Inferior parietal cortex (tissue), 1 donor: Measurements from ENCODE around the gene LDAH.

Source experiments
- DNase-seq: peaks from one replicate; pipeline ENCODE4 v3.0.0-alpha.2; 2016; ENCODE audit errors: extremely low spot score

The LDAH gene

DNA sequence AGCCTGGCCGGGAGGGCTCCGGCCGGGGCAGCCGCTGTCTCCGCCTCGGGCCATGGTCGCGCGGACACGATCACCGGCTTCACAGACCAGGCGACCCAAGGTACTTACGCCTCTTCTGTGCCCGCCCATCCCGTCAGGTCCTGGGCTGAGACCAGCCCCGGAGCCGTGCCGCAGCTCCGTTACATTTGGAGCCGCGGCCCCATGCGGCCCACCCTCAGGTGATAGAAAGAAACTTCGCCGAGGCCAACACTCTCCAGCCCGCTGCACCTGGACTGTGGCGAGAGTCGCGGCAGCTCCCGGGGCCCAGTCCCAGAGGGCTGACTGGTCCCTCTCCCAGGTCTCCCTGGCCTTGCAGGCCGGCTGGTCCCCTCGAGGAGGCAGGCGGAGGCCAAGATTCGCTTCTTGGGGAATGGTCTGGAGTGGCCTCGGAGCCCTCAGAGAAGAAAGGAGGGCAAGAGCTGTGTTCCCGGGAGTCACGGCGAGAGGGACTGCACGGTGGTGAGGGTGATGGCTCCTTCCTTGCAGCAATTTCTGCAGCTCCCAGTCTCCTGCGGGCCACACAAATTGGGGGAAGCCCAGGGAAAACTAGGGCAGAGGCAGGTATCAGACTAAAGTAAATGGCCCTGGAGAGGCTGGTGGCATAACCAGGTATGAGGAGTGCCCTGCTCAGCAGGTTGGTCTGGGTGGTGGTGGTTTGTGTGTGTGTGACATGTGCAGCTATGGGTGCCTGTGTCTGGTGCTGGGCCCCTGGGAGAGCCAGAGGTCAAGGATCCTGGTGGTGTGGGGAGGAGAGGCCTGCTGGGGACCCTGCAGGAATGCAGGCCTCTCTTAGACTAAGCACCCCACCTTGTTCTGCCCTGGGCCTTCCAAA lies 155.1 kb downstream of the LDAH start:
- no peak for DNase-seq

DNA sequence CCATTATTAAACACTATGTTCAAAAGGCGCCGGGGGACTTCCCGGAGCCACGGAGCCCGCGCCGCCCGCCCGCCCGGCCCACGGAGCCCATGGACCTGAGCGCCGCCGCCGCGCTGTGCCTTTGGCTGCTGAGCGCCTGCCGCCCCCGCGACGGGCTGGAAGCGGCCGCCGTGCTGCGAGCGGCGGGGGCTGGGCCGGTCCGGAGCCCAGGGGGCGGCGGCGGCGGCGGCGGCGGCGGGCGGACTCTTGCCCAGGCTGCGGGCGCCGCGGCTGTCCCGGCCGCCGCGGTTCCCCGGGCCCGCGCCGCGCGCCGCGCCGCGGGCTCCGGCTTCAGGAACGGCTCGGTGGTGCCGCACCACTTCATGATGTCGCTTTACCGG lies 155.8 kb downstream of the LDAH start:
- no peak for DNase-seq

DNA sequence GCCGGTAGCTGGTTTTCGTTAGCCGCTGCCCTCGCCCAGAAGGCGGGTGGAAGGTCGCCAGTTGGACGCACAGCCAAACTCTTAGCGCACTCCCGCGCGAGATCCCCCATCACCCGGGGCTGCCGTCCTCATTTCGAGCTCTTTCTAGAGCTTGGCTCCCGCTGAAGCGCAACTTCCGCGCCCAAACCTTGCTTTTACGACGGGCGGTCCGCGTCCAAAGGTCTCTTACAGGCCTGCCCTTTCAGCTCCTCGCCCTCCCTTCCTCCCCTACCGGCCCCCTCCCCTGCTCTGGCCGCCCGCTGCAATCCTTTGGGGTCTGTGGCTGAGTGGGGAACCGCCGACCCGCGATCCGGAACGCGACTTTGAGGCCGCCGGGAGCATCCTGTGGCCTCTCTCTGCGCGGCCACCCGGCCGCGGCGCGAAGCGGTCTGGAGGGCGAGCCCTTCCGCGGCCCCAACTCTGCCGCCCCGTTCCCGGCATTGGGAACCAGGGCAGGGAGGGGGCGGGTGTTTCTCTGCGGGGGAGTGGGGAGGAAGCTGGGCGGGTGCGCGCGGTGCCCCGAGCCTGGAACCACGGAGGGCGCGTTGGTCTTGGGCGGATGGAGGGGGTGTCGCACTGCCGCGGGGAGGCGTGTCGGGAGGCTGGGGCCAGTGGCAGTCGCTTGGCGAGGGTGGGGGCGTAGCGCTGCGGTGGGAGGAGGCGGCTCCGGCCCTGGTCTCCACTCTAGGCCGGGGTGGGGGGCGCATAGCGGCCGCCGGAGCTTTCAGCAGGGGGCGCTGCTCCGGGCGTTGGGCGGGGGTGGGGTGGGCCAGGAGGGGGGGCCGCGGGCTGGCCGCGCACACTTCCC lies 156.4 kb downstream of the LDAH start, which contains the start of gene GDF7:
TSS of gene GDF7 (plus strand) at position 841 of the 847 bp plus-strand sequence. CDS start 96 bp downstream, outside the sequence.
- DNase-seq = no peak

DNA sequence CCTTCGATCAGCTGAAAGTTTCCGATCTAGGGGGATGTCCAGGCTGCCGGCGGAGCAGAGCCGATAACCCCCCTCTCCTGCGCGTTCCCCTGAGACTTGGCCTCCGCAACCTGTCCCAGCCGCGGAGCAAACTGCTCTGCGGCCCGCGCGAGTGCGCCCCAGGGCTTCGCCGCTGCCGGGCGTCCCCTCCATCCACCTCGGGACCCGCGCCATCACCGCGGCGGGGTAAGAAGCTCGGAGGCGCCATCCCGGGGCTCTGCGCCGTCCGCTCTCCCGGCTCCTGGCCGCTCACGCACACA lies 156.9 kb downstream of the LDAH start:
- DNase-seq = no peak

DNA sequence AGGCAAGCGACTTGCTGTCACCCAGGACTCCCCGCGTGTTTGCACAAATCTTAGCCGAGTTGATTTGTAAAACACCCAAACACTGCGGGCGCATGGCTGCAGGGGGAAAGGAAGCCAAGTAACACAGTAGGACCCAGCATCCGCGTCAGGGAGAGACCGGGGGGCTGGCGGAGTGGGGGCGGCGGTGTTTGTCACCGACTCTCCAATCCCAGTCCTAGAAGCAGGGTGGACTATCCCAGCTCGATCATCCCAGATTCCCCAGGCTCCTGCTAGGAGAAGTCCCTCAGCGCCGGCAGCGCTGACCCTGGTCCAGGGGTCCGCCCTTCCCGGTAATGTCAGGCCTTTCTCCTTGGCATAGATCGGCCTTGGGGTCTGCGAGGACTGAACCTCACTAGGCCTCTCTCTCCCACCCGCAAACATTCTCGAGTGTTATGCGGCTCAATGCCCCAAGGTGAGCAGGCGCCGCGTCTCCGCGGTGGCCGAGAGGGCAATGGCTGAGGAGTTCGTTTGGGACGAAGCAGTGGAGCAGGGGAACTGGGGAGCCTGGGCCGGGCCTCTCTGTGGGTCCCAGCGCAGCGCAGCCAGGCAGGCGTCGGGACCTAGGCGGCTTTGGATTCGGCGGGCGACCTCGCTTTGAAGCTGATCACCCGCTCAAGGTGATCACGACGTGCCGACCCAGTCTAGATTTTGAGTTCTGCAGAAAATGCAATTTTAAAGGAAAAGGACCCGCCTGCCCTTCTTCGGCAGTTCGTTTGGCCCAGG lies 157.5 kb downstream of the LDAH start:
- DNase-seq = no peak

DNA sequence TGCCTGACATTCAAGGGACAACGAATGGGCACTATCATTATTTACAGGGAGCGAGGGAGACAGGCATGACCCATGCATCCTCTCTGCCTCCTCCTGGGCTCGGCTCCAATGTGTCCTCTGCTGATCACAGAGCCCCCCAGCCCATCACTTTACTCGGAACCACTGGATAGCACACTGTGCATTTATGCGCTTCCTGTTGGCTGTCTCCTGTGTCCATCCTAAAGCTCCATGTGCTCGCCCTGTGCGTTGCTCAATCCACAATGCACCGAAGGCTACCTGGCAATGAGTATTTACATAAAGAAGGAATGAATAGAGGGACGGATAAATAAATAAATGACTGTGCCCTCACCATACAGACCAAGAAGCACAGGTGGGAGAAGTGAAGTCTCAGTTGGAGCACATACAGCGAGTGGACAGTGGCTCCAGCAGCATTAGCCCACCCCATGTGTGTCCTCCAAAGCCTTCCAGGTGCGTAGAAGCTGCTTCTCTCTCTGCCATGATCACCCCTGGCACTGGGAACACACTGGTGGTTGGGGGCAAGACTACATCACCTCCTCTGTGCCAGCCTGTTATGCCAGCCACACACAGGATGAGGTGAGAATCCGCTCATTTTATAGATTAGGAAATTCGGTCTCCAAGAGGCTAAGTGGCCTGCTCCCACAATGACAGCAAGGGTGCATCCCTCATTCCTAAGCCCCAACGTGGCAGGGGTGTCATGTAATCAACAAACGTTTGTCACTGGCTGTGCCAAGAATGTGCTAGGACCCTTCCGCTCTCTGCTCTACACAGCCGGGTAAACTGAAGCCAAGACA lies 158.3 kb downstream of the LDAH start:
- no peak for DNase-seq

DNA sequence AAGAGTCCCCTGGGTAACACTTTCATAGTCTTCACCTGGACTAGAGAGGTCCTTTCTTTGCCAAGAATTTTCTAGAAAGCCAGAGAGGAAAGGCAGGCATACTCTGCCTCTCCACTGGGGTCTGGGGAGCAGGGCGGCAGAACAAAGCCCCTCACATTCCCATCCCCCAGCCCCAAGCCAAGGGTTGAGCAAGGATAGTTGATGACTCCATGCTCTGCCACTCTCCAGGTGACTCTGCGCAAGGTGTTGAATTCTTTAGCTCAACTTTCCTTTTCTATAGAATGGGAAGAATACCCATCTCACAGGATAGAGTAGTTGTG lies 158.9 kb downstream of the LDAH start:
- no peak for DNase-seq

DNA sequence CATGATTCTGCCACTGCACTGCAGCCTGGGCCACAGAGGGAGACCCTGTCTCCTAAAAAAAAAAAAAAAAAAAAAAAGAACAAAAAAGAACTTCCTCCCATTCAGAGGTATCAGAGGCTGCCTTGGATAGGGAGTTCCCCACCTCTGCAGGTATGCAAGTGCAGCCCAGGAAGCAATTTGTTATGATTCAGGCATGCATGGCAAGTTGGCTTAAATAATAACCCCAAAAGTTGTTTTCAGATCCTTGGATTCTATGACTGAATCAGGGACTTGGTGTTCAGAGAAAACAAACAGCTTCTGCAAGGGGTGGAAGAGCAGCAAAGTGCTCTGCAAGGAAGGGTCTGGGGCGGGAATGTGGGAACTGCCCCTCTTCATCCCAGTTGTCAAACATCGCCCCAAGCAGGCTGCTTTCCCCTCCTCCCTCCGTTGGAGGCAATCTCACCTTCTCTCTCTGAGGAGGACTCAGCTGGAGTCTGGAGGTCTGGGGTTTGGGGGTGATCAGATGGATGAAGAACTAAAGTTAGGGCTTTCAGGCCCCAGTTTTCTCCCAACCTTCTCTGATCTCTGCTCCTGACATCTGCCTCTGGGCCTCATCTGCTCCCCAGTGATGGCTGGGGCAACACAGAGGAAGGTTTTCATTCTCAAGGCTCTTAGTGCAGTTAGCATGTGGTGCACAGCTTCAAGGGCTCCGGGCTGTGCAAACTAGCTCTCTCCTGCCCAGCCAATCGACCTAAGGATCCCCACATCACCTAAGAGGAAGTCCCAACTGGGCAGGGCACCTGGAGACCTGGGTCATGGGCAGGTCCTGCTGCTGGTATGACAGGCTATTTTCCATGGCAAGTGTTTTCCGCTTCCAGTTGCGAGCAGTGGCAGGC lies 159.5 kb downstream of the LDAH start:
- no peak for DNase-seq

DNA sequence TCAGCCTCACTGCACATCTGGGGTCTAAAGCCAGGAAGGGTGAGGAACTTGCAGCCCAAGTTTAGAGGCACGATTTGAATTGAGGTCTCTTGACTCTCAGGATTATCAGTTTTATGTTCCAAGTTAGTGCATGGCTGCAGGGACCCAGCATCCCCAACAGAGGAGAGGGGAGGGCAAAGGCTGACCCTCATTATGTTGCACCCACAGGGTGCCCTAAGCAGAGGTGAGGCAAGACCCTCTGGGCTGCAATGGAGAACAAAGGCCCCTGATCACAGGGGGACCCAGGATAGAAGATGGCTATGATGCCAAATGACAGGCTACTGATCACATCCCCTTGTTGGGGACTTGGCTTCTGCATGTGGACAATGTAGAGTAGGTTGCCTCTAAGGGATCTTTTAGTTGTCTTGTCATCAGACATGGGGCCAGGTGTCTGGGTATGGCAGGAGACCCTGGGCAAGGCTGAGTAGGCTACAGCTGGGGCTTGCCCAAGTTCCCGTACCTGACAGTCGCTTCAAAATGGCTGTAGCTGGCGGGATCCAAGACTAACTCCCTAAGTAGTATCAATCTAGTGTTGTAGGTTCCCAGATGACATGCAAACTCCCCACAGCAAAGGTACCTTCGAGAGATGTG lies 160.5 kb downstream of the LDAH start:
- no peak for DNase-seq

DNA sequence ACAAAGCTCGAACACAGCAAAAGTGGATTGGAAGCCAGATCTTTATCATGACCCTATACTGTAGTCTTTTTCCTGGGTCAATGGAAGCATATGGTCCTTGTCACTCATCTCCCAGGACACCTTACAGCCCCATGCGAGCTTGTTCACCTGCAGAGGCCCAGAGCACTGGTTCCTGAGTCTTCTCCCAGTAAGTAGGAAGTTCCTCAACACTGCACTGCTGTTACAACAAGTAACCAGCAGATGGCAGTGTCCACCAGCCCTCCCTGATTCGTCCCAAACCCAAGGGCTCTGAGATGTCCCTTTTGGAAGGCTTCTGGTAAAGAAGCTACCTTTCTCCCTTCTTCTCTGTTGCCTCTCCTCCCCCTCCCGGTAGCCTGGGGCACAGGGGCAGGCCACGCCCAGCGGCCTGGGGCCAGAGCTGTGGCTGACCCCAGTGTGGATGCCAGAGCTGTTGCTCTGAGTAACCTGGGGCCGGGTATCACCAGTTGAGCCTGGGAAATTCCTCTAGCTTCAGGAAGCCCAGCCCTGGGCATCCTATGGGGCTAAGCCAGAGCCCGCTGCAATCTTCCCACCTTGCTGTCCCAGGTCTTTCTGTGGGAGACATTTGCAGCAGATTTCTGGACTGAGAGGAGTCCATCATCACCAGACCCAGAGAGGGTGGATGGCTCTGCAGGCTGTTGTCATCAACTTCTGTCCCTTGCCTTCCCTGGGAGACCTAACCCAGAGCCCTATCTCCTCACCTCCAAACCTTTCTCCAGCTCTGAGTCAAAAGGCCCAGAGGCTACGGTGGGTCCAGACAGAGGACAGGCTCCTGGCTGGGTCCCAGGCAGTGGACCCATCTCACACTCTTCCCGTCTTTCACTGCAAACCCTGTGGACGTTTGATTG lies 161.2 kb downstream of the LDAH start:
- peak; percentile 90 for DNase-seq

DNA sequence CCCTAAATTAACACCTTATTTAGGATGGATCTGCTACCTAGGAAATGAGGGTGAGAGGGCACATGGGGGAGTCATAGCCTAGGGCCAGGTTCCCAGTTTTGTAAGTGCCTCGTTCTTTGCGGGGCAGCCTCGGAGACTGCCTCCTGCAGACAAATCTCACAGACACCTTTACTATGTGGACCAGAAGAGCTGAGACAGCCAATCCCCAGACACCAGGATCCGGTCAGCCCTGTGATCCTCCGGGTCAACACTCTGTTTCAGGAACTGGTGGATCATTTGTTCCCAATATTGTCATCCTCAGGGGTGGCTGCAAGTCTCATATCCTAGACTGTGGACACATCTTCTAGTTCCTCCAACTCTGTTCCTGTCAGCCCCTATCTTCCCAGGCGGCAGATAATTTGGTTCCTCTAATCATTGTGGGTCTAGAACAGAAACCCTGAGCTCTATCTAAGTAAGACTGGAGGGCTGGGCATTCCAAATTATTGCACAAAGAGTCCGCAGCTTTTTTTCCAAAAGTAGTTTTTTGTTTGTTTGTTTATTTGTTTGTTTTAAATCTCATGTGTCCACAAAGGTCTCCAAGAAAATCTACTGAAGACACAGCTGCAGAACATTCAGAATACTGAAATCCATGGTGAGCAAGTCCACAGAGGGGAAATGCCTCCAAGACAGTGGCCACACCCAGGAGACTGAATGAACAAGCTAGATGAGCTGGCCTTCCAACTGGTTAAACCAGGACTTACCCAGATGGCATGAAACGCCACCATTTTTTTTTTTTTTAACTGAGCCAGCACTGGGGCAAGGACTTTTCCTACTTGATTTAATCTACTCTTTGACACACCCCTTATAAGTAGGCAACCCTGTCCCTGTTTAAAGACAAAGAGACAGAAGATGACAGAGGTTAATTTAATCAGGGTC lies 162.1 kb downstream of the LDAH start:
- no peak for DNase-seq

DNA sequence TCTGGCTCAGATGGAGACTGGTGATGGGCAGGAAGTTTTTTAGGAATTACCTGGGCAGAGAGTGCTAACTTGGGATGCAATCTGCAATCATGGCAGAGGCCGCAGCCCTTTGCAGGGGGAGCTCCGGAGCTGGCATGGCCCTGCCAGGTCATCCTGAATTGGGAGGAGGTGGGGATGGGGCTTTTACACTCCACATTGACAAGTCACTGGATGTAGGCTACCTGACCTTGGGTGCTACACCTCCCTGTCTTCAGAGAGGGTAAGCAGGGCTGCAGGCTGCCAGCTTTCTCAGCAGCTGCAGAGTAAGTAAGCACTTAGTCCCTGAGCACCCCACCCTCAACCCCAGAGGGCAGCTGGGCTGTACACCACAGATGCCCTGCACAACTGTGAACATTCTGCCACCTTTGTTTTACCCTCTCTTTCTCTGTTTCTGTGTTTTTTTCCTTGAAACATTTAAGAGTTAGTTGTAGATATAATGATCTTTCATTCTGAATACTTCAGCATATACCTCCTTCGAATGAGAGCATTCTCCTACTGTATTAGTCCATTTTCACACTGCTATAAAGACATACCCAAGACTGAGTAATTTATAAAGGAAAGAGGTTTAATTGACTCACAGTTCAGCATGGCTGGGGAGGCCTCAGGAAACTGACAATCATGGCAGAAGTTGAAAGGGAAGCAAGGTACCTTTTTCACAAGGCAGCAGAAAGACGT lies 165.2 kb downstream of the LDAH start:
- no peak for DNase-seq

DNA sequence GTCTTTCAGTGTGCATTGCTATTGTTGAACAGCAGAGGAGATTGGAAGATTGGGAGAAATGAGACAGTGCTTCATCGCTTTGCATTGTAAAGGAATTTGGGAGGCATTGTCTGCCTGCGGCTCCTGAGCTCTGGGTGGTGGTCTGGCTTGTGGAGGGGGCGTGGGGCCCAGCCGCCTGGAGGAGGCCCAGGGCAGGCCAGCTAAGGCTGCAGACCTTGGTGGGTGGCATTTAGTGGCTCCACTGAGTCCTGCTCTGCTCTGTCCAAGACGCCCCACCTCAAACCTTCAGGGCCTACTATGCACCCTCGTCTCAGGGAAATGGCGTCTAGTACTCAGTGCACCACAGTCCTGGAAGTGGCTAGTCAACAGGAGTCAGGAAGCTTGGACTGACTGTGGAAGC lies 166.3 kb downstream of the LDAH start:
- no peak for DNase-seq

DNA sequence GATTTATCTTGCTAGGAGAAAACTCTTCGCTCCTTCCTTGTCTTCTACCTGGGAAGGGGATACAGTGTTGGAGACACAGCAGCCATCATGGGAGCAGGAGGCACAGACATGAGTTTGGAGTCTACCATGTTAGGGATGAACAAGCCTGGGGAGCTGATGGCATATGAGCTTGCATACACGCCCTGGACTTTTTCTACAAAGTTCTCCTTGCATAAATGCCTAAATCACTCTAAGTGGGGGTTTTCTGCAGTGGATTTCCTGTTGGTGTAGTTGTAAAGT lies 168.4 kb downstream of the LDAH start:
- DNase-seq = no peak

DNA sequence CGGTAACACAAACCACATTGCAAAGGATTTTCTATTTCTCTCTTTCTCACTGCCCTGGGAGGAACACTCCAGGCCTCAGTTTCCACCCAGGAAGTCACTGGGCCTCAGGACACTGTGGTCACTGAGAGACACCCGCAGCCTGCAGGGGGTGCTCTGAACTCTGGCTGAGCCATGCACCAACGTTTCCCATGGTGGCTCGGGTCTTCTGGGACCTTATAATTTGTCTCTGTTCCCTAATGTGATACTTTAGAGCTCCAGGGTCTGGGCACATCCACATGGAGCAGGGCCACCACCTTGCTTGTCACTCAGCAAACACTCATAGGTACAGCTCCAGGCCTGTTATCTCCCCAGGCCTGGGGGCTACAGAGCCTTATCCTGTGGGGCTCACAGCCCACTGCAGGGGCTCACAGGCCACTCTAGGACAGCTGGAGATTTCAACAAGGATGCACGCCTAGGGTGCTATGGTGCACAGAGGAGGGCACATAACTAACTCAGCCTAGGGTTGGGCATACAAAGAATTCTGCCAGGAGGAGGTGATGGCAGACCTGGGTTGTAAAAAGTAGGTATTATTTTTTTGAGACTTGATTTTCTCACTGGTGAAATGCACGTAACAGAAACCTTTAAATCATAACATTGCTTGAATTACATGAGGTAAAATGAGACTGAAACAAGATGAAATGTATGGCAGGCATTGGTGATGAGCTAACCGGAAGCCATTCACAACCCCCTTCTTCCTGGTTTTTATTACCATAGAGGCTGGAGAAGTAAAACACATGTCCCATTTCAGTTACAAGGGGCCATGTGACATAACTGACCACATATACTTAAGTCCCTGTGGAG lies 169.0 kb downstream of the LDAH start:
- no peak for DNase-seq

DNA sequence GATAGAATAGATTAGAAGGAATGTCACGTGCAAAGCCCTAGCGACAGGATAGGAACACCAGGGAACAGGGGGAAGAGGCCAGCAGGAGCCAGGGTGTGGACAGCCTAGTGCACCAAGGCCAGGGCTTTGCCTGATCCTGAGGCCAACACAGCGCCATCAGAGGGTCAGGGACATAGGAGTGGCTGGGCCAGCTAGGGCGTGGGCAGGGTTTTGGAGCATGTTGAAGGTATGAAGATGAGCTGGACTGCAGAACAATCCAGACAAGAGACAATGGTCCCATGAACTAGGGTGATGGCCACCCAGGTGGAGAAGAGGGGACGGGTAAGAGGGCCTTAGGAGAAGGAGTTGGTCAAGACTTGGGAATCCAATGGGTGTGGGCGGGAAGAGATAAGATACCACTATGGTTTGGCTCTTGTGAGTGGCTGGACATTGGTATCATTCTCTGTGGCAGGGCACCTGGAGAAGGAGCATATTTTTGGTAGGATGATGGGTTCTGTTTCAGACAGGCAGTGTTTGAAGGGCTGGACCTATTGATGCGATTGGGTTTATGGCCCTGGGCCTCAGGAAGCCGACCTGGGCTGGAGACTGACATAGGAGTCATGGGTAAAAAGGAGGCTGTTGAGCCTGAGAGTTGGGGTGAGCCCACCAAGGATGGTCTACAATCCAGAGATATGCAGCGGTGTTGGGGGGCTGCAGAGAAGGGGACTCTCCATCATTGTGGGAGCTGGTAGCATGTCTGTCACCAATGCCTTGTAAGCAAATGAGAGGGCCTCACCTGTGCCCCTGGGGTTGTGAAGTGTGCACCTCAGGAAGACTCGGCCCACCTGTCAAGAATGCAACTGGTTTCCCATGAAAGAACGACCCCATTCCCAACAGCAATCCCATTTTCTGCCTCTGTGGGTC lies 170.0 kb downstream of the LDAH start:
- no peak for DNase-seq
